Eye (tissue), 1 donor: ENCODE measurements around the gene MAPK13.
A peak's percentile ranks its signal among the peaks of the same experiment; 100 is the strongest.
"Not testable (repeated sequence)": the region's sequence is repeated elsewhere in the genome, so short reads cannot be mapped to it uniquely, and the experiment has no call there.

Source experiments
- DNase-seq: peaks from one replicate; pipeline ENCODE4 v3.0.0-alpha.2; 2015

MAPK13 gene

GRCh38 chr6:36129941-36130666 lies at the start of gene MAPK13:
TSS of gene MAPK13 (plus strand) at chr6:36130513. CDS start at chr6:36130583, 70 bp downstream.
- DNase-seq = peak; percentile 50

DNA sequence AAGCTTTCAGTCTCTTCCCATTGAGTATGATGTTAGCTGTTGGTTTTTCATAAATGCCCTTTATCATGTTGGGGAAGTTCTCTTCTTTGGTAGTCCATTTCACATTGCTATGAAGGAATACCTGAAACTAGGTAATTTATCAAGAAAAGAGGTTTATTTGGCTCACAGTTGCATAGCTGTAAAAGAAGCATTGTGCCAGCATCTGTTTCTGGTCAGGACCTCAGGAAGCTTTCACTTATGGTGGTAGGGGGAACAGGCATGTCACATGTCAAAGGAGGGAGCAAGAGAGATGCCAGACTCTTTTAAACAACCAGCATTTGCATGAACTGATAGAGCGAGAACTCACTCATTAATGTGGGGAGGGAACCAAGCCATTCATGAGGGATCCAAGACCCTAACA lies 48.0 kb upstream of the MAPK13 start:
- no peak for DNase-seq

DNA sequence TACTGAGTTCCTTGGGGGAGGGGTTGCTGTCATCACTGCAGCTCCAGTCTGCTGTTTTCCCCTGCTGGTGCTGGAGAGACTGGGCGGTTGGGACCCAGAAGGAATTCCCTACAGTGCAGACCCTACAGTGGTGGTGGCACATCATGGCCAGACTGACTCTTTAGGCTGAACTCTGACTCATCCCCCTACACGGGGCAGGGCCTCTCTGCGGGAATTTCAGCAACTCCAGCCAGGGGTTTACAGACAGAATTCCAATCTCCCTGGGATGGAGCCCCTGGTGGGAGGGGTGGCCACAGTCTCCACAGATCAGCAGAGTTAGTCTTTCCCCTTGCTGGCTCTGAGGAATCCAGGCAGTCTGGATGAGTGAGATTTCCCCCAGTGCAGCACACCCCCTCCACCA lies 46.9 kb upstream of the MAPK13 start:
- DNase-seq = no peak

DNA sequence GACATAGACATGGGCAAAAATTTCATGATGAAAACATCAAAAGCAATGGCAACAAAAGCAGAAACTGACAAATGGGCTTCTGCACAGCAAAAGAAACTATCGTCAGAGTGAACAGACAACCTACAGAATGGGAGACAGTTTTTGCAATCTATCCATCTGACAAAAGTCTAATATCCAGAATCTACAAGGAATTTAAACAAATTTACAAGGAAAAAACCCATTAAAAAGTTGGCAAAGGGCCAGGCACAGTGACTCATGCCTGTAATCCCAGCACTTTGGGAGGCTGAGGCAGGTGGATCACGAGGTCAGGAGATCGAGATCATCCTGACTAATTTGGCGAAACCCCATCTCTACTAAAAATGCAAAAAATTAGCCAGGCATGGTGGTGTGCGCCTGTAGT lies 42.1 kb upstream of the MAPK13 start:
- not testable (repeated sequence) for DNase-seq

GRCh38 chr6:36089048-36089447 lies 41.3 kb upstream of the MAPK13 start:
- DNase-seq = no peak

- DNase-seq = no peak
These were observed 36.1 kb upstream of the MAPK13 start for GRCh38 chr6:36094238-36094637.

DNA sequence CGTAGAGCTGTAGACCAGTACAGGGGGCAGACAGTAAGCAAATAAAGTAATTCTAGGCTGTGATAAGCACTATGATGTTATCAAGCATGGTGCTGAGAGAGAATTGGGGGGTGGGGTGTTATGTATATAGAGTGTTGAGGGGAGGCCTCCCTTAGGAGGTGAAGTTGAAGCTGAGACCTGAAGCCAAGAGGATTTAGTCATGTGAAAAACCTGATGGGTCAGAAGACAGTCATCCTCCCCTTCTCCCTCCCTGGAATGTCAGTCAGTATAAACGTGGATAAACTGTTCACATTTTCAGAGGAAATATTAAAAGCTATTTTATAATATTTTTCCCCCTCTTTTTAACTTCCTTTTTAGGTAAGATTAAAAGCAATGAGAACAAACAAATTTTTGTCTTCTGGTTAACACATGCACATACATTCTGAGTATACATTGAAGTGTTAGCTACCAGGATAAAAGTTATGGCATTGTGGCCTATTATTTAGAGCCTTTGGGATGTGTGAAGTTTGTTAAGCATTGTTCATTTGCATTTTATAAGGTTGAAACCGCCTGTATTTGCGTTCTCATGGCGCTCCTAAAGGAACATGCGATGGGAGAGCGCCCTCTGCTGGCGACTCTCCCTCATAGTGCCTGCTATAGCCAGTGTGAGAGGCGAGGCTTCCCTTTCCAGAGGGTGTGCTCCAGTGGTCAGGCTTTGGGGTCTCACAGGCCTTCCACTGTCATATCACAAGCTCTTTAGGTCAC lies 35.4 kb upstream of the MAPK13 start:
- peak; percentile 93 for DNase-seq

DNA sequence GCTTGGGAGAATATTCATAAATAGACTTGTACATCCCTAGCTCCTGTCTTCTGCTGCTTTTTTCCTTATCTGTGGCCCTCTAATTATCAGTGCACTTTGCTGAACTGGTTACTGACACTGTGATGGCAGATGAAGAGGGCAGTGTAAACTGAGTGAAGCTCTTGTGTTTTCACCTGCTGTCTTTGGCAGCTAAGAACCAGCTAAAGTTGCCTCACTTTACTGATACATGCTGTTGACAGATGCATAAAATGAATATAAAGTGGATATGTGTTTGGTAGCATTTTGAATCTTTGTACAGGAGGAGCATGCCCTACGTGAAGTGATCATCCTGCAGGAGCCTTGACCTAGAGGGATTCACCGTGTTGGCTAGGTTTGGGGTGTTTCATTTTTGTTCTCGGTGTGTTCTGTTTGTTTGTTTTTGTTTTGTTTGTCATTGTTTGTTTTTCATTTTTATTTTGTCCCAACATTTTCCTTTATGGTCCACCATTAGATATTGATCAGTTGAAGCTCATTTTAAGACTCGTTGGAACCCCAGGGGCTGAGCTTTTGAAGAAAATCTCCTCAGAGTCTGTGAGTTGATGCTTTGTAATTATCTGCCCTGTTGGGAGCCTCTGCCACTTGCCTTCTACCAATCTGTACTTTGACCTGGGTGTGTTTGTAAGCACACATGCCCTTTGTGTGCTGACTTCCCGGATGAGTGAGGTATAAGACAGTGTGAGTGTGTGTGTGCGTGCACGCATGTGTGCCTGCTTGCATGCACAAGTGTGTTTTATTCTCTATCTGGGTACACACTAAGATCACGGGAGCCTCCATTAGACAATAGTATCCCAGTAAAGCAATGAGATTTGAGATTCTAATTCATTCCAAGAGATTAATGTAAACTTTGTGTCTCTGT lies 34.6 kb upstream of the MAPK13 start:
- no peak for DNase-seq

- no peak for DNase-seq
These were observed 31.9 kb upstream of the MAPK13 start for GRCh38 chr6:36098253-36098919.

DNA sequence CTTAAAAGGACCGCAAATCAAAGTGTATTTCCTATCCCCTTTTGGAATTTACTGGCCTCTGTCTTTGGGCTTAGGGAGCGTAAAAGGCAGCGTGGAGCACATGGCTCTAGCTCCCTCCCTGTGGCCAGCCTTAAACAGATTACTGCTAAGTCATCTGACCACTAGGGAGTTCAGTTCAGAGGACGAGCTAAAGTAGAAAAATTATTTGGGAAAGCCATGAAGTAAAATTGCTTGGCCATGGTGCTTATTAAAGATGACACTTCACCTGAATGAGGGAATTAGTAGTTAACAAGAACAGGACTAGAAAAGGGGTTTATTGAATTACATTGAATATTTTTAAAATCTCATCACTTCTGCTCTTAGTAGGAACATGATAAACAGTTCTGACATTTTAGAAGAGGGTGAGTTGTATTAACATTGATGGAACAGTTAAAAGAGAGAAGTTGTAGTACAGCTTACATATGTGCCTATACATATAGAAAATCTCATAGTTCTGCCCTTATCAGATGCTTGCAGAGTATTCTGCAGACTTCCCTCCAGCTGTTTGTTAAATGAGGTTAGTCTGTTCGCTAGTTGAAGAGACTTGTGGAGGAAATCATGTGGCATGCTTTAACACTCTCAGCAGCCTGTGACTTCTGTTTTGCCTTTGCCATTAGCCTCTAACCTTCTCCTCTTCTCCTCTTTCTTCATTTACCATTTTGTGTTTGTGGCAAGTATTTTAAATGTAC lies 31.2 kb upstream of the MAPK13 start:
- no peak for DNase-seq

GRCh38 chr6:36099869-36100483 lies 30.3 kb upstream of the MAPK13 start:
- DNase-seq = no peak

DNA sequence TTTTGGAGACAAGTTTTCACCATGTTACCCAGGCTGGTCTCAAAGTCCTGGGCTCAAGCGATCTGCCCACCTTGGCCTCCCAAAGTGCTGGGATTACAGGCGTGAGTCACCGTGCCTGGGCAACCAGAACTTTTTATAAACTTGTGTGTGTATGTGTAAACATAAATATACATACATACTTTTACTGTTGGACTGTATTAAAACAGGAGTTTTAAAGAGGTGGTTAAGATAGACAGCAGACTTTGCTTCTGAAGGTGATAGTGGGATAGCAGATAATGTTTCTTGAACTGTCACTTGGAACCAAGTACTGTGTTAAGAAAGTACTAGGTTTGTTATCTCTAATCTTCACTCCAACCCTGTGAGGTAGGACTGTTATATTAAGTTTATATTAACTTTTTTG lies 28.6 kb upstream of the MAPK13 start:
- no peak for DNase-seq

DNA sequence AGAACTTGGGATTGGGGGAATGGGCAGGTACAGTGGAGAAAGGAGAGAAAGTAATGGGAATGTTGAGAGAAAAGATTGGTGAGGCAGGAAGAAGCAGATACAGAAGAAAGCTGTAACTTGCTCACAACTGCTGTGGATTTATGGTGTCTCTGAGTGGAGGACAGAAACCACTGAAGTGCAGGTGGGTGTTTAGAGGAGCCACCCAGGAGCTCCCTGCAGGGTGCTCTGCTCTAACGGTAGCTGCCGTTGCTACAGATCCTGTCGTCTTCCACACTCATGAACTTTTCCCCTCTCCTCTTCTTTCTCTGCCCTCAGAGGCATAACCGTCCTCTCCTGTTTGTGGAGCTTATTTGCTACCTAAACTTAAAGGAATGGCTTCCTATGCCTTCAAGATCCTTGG lies 27.5 kb upstream of the MAPK13 start:
- DNase-seq = no peak

DNA sequence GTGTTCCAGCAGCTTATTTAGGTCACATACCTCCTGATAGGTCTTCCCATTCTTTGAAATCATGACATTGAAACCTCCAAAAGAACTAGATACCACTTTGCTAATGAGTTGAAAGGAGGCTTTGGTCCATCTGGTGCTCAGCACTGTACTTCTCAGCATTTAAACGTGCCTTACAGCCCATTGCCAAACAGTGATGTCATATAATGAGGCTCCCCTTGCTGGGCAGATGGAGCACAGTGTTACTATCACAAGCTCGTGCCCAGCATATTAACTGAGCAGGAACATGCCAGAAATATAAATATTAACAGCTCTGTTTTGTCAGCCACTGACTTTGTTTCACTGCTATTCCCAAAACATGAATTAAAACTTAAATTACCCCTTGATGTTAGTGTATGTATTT lies 25.5 kb upstream of the MAPK13 start:
- DNase-seq = peak; percentile 48

GRCh38 chr6:36109092-36109491 lies 21.2 kb upstream of the MAPK13 start:
- DNase-seq = no peak

DNA sequence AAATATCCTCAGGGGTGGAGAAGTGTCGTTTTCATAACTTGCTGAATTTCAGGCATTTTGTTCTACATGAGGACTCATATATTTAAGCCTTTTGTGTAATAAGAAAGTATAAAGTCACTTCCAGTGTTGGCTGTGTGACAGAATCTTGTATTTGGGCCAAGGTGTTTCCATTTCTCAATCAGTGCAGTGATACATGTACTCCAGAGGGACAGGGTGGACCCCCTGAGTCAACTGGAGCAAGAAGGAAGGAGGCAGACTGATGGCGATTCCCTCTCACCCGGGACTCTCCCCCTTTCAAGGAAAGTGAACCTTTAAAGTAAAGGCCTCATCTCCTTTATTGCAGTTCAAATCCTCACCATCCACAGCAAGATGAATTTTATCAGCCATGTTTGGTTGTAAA lies 20.3 kb upstream of the MAPK13 start:
- no peak for DNase-seq

DNA sequence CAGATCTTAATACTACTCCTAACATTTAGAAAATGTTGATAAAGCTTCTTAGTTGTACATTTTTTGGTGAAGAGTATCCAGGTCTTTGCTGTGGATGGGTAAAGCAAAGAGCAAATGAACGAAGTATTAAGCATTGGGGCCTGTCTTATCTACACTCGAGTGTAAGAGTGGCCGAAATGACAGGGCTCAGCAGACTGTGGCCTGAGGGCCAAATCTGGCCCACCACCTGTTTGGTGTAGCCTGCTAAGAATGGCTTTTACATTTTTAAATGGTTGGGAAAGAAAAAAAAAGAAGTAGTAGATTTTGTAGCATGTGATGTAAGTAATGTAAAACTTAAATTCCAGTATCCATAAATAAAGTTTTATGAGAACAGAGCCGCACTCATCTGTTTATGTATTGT lies 19.4 kb upstream of the MAPK13 start:
- no peak for DNase-seq

DNA sequence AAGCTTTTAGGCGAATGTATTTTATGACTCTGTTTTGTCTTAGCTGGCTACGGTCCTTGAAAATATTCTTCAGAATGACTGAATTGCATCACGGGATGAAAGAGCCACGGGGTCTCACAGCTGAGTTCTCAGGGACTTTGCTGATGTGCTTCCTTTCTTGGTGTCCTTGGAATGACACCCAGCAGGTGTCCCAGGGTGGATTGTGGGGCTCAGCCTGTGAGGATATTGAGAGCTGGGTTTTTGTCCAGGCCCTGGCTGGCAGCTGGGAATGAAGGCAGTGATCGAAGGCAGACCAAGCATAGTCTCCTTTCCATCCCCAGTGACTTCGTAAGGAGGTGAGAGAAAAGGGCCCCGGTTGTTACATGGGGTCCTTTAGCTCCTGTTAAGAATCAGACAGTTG lies 18.8 kb upstream of the MAPK13 start:
- DNase-seq = no peak

GRCh38 chr6:36113049-36113448 lies 17.3 kb upstream of the MAPK13 start:
- DNase-seq = no peak

- DNase-seq = no peak
These were observed 16.6 kb upstream of the MAPK13 start for GRCh38 chr6:36113703-36114102.

GRCh38 chr6:36114798-36115408 lies 15.4 kb upstream of the MAPK13 start:
- DNase-seq = no peak
